Hepatocyte (in vitro differentiated cells): ENCODE measurements around the gene ATP2C2.

Source experiments
- EZH2 ChIP-seq: fragments of 200-600 bp; sonication (generic); IDR thresholded peaks from 2 replicates; pipeline ENCODE4 v1.6.1; 2016; ENCODE audit warnings: antibody characterized with exemption, mild to moderate bottlenecking, borderline replicate concordance
- EZH2phosphoT487 ChIP-seq: fragments of 200-600 bp; sonication (generic); IDR thresholded peaks from one replicate; pipeline ENCODE4 v1.6.1; 2018; ENCODE audit warnings: antibody characterized with exemption, mild to moderate bottlenecking, low read depth, moderate library complexity; ENCODE audit not compliant: unreplicated experiment, severe bottlenecking
- TF ChIP-seq, protein P1 (sequence below): fragments of 200-600 bp; sonication (generic); IDR thresholded peaks from 2 replicates; pipeline ENCODE4 v1.5.1; 2016; ENCODE audit warnings: antibody characterized with exemption, mild to moderate bottlenecking; ENCODE audit not compliant: poor library complexity

GRCh38 chr16:84356176-84356575, 12.2 kb upstream of the ATP2C2 start:
- TF ChIP-seq, protein P1, sequence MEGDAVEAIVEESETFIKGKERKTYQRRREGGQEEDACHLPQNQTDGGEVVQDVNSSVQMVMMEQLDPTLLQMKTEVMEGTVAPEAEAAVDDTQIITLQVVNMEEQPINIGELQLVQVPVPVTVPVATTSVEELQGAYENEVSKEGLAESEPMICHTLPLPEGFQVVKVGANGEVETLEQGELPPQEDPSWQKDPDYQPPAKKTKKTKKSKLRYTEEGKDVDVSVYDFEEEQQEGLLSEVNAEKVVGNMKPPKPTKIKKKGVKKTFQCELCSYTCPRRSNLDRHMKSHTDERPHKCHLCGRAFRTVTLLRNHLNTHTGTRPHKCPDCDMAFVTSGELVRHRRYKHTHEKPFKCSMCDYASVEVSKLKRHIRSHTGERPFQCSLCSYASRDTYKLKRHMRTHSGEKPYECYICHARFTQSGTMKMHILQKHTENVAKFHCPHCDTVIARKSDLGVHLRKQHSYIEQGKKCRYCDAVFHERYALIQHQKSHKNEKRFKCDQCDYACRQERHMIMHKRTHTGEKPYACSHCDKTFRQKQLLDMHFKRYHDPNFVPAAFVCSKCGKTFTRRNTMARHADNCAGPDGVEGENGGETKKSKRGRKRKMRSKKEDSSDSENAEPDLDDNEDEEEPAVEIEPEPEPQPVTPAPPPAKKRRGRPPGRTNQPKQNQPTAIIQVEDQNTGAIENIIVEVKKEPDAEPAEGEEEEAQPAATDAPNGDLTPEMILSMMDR, result no peak
- TF ChIP-seq EZH2, result no peak
- TF ChIP-seq EZH2phosphoT487, result no peak
